GM19023 (cell line): Measurements from ENCODE around the gene PCNX1.
"Not testable (repeated sequence)": the region's sequence is repeated elsewhere in the genome, so short reads cannot be mapped to it uniquely, and the experiment has no call there.

Source experiments
- ATAC-seq: cut with Tn5 transposase; IDR thresholded peaks from one replicate; pipeline ENCODE4 v1.9.1; 2021; ENCODE audit warnings: mild to moderate bottlenecking, moderate library complexity; ENCODE audit not compliant: unreplicated experiment

Gene PCNX1

DNA sequence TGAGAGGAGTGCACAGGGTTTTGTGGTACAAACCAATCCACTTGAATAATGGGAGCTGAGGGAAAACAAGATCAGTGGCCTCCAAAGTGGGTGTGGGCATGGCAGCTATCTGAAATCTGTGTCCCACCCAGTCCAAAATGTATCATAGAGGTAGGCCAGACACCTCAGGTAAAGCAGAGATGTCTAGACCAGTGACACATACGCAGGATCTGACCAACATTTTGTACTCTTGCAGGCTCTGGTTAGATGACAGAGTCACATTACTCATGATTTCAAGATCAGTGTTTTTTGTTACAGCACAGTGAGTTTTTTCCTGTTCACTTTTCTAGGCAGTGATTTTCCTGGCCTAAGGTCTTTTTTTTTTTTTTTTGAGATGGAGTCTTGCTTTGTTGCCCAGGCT is 211.8 kb downstream of the PCNX1 start:
- no peak for ATAC-seq

DNA sequence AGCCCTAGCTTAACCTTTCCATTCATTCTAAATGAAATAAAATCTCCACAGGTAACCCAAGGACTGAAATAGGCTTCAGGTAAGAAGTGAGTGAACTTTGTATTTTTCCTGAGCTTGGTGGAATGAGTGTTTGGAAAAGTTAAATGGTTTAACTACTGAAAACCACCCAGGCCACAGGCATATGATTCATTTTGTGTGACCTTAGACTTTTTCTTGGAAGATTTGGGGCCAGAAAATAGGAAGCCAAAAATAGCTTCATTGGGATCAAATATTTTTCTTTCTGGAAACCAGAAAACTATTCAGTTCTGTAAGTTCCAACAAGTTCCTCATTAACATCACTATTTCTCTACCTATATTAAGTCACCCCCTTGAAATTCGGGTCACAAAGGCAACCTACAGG is 212.6 kb downstream of the PCNX1 start:
- no peak for ATAC-seq

DNA sequence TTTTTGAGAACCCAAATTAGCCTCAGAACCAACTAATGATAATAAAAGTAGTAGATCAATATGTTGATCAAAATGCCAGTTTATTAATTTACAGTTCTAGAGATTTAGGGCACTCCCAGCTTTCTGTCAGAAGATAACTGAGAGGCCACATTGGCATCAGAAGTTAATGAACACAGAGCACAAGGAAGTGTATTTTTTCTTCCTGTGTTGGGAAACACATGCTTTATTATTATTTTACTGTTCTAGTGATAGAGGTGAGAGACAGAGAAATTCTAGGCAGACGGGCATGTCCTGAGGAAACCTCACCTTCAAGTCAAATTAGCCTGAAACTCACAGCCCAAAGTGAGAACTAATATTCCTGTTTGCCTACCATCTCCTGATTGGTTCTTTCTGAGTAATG is 213.7 kb downstream of the PCNX1 start:
- ATAC-seq, result no peak

DNA sequence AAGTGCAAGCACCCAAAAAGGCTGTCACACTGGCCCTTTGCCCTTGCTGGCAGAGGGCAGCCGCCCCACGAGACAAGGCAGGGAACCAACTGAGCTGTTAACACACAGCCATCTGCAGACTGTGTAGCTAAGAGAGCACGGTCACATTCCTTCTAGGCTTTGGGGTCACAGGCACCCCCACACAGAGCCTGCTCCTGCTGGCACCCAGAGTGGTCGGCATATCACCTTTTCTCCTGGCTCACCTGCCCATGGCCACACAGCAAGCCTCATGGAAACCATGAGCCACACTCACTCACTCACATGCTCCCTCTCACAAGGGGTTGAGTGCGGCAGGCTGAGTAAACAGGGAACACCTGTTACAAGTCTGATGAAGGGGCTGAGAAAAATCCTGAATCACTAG is 214.5 kb downstream of the PCNX1 start:
- no peak for ATAC-seq

DNA sequence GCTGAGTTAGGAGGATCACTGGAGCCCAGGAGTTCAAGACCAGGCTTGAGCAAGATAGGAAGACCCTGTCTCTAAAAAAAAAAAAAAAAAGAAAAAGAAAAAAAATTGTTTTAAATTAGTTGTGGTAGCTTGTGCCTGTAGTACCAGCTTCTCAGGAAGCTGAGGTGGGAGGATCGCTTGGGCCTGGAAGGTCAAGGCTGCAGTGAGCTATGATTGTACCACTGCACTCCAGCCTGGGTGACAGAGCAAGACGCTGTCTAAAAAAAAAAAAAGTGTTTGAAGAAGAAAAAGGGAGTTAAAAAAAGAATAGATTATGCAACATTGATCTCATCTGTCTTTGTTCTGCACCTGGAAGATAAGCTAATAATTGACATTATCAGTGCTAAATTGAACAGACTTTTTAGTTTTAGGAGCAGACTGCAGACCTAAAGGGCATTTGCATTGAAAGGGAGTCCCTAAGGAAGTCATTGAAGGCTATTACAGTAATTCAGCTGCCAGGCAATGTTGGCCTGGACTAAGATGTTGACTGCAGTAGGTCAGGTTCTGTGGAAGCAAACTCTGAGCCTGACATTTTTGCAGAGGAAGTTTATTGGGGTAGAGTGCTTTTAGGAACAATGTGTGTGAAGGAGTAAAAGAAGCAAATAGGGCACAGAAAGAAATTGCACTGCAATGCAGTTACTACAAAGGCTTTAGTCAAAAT is 215.8 kb downstream of the PCNX1 start:
- ATAC-seq, result no peak

DNA sequence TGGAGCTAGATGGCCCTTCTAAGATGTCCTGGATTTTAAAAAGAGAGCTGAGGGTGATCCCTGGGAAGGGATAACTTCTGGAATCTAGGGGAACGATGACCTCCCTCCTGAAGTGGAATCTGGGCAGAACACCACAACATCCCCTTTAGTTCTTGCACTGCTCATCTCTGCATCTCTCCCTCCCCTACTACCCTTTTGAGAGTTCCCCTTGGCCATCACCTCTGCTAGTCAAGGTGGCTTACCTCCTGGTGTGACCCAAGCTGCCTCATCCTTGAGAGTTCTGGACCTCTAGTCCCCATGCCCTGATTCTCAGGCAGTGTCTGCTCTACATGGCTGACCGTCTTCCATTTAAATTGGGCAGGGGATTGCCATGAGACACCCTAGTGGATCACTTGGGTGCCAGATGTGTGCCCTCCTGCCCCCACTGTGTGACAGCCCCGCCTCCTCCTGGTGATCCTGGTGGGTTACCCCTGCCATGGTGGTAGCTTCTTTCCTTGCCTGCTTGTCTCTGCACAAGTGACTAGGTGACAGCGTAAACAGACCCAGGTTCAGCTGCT is 216.4 kb downstream of the PCNX1 start:
- no peak for ATAC-seq

DNA sequence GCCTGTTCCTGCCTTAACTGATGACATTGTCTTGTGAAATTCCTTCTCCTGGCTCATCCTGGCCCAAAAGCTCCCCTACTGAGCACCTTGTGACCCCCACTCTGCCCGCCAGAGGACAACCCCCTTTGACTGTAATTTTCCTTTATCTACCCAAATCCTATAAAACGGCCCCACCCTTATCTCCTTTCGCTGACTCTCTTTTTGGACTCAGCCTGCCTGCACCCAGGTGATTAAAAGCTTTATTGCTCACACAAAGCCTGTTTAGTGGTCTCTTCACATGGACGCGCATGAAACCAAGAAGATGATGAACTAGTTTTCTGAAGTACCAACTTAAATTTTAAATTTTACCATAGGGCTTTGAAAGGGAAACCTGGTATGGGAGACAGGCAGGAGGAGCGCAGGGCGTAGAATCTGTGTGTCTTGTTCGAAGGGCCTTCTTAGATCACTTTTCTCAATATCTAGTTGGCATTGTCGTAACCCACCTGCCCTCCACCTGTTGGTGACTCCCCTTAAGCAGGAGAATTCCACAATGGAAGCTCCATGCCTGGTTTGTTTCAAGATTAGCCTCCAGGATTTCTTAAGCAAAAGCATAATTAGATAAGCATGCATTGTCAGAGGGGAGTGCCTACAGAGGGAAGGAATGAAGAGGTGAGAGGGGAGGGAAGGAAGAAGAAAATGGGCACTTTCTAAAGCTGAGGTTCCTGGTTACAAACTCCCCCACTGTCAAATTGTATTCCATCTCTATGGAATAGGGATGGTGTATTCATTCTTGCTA is 222.6 kb downstream of the PCNX1 start:
- not testable (repeated sequence) for ATAC-seq

DNA sequence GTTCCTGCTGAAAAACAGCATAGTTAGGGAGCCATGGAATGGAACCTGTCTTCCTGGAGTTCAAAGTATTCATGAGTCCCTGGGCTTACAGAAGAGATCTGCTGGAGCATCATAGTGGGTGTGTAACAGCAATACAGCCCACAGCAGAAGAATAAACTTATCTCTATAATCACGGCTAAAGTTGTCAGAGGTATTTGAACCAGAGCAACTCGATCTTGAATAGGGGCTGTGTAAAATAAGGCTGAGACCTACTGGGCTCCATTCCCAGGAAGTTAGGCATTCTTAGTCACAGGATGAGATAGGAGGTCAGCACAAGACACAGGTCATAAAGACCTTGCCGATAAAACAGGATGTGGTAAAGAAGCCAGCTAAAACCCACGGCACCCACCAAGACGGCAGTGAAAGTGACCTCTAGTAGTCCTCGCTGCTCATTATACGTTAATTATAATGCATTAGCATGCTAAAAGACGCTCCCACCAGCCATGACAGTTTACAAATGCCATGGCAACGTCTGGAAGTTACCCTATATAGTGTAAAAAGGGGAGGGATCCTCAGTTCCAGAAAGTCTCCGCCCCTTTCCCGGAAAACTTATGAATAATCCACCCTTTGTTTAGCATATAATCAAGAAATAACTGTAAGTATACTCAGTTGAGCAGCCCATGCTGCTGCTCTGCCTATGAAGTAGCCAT is 223.4 kb downstream of the PCNX1 start:
- no peak for ATAC-seq

DNA sequence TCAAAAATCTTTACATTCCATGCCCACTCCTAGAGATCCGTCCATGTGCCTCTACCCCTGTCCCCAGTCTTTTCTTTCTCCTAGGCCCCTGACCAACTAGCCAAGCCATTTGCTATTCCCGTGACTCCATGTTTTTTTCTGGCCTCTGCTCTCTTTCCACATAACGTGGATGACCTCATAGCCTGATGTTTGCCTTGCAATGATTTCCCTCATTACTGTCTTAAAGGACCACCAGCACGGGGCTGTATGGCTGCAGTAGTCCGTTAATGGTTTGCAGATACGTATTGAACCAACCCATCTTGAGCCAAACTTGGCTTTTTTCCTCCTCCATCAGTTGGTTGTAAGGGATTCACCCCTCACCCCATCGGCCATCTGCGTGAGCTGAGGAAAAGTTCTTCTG is 226.0 kb downstream of the PCNX1 start:
- ATAC-seq, result no peak

DNA sequence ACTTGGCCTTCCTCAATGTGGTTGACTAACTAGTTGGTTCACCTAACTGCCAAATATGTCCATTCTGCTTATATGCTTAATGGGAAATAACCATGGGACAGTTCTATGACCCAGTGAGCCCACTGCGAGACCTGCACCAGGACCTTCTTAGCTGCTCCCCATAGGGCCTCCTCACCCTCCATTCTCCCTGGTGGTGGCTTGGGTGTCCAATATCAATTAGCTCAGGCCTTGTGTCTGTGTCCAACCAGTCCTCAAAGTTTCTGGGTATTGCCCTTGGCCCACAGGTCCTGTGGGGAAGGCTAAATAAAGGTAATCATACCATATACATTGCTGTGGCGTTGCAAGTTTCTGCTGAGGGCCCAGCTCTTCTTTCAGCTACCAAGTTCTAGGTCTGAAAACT is 228.2 kb downstream of the PCNX1 start:
- no peak for ATAC-seq

DNA sequence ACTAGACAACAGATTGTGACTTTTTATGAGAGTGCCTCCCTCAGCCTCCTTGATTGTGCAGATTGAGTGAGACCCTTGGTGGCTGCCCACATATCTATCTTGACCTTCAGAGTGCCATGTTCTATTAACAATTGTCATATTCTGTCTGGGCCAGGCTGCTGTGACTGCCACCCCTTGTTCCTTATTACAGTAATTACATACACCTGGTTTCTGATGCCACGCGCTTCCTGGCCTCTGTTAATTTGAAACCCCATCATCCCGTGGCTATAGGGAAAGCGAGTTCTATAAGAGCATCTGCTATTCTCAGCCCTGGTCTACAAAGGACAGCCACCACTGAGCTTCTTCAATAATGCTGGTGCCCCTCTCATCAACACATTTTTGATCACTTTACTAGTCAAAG is 228.7 kb downstream of the PCNX1 start:
- no peak for ATAC-seq

DNA sequence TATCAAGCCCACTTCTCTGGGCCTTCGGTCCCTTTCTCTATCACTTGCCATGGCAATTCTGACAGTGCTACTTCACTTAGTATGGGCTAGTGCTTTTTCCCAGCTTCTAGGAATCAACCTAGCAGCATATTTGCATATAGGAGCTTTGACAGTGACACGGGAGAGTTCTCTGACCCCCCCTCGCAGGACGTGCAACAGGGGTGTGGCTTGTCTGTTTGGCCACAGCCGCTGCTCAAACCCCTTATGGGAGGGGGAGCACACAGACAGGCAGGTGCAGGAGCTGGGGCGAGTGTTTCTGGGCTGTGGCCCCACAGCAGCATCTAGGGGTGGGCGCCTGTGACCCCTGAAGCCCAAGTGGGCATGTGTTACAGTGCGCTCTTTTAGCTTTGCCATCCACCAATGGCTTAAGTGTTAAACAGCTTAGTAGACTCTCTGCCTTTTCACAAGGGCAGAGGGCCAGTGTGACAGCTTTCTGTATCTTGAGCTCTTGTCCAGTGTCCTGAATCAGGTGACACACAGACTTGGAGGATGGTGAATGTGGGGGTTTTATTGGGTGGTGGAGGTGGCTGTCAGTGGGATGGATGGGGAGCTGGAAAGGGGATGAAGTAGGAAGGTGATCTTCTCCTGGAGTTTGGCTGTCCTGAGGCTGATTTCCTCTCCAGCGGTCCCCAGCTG is 229.3 kb downstream of the PCNX1 start:
- no peak for ATAC-seq

DNA sequence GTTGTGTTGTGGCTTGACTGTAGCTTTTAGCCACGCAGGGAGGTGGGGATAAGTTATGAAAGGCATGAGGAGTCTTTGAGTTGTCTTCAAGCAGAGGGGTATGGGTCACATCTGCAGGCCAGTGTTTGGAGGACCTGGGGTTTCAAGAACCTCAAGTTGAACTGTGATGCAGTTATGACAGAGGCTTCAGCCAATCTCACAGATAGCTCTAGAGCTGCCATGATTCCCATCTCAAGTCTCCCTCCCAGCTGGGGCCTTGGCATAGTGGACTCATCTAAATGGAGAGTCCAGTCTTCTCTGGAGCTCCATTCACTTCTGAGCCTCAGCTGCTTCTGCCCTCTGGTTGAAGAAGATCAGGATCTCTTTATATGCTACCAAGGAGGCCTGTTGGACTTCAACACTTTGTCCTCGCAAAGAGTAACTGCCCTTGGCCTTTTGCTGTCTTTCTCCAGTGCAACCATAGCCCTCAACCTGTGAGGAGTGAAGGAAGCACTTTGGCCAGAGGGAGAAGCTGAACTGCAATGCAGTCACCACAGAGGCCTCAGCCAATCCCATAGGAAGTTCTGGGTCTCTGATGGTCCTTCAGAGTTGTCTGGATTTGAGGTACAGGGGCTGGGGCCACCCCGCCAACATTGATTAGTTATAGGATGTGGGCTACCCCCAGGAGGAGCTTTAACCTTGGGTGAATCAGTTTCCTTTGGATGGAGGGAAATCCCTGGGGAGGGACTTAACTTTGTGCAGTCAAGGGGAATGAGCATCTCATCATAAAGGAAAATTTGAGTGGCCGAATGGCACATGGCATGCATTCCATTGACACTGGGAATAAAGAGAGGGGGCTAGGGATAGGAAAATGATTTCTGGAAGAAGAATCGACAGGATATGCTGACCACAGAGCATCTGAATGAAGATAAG is 230.5 kb downstream of the PCNX1 start:
- no peak for ATAC-seq

DNA sequence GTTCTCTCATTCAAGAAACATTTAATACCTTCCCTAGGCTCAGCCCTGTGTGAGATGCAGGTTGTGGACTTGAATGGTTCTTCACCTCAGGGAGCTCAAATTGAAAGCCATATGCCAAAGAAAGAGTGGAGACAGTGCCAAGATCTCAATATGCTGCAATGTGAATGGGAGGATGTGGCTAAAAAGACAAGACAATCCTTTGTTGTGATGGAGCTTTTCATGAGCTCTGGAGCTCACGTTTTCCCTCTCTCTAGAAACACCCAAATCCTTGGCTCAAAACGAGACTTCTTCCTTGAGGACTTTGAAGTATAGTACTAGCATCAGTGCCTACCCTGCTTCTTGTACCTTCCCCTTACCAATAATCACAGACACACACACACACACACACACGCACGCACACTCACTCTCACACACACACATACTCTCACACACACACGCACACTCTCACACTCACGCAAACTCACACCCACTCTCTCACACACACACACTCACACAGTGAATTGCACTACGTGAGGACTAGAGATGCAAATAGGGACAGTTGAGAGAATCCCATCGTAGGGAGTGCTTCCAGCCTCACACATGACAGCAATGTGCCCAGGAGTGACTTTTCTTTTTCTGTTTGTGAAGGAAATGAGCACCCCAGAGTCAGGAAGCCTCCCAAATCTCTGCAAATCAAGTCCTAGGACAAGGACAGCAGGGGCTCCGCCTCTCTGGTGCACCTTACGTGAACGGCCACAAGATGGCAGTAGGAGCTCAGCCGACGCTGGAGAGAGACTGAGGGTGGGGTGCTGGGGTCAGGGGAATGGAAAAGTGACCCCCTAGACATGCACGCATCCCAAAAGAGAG is 231.4 kb downstream of the PCNX1 start:
- ATAC-seq, result no peak

DNA sequence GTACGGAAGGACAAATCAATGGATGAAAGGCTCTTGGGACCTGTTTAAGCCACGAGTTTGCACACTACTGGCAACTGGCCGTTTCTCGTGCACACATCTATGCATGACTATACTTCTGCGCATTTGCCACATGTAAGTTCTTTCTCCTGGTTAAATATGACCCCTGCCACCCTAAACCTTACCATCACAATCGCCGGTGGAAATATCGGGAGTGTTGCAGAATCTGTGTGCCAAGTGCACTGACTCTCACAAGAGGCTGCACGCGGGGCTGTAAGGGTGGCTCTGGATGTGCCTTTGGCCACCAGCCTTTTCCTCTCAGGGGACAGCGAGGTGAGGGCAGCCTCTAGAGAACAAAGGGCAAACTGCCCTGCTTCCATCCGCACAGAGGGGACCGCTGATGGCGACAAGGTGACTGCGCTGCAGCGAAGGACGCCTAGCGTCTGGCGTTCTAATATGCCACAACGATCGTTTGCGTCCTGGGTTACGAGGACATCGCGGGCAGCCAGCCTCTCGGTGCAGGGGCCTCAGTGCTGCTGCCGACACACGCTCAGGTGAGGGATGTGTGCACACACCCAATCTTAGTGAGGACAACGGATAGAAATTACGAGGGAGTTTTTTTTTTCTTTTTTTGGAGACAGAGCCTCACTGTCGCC is 232.2 kb downstream of the PCNX1 start:
- no peak for ATAC-seq

DNA sequence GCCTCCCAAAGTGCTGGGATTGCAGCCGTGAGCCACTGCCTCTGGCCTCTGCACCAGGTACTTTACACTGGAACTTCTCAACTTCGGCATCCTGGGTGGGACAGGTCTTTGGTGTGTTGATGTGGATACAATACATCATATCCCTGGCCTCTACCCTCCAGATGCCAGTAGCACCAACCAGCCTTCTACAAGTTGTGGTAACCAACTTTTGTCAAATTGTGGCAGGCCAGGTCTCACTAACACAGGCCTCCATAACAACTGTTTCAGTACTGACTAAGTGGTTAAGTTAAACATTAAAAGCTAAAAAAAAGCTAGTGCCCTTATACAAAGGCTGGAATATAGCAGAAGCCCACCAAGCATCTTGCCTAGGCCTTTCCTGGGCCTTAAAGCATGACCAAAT is 232.9 kb downstream of the PCNX1 start:
- no peak for ATAC-seq

DNA sequence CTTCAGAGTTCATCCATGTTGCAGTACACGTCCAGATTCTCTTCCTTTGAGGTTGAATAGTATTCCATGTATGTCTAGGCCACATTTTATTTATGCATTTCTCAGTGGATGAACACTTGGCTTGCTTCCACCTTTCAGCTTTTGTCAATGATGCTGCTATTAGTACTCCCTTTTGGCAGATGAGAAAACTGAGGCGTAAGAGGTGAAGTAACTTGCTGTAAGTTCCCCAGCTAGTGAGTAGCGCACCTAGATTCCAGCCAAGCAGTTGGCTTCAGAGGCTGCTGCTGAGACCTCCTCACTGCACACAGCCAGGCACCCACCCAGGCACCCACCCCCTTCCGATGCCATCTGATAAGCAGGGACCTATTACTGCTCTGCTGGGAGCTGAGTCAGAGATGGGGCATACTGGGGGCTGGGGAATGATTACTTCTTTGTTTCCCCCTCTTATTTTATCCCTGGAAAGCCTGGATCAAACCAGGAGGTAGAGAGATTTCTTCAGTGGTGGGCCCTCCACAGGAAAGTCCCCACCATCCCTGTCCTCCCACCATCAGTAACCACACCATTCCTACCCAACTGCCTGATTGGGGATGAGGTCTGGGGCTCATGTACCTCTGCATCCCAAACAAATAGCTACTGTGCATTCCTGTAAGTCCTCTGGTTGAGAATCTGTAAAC is 234.6 kb downstream of the PCNX1 start:
- no peak for ATAC-seq

DNA sequence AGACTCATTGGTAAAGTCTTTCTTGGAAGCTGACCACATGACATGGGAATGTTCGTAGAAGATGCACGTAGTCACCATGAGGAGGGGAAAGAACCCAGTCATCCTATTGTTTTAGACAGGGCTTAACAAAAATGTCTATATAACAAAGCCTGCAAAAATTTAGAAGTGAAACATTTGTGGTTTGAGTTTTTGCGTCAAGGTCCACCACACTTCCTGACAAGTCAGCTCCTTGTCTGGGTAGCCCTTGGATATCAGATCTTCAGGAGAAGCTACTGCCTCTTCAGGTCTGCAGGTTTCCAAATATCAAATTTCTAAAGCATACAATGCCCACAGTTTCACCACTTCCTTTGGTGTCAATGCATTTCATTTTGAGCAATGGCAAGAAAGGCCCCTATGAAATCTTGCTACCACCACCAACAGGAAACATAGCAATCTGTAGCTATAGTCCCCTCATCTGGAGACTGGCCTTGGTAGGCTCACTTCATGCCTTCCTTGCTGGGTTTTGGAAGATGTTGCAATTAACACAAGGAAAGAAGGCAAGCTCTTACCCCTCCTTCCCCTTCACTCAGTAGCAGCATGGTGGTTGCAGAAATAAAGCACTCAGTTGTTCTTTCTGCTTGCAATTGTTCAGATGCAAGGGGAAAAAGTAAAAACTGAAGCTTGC is 235.2 kb downstream of the PCNX1 start:
- ATAC-seq, result no peak
